Colonic mucosa (tissue), 4 donors: ENCODE results near the gene BRAT1. TPM values are rescaled to one million over a fixed set of nuclear protein-coding genes. Genes with fewer than 3 reads are reported as not detected.

Experiments used
- DNase-seq: peaks from one replicate; pipeline ENCODE4 v3.0.0-alpha.2; 2020
- H3K27ac ChIP-seq: fragments of 200-600 bp; one replicate; pipeline ENCODE4 v1.8.0; 2021
- H3K27me3 ChIP-seq: fragments of 200-600 bp; one replicate; pipeline ENCODE4 v1.8.0; 2021
- H3K36me3 ChIP-seq: fragments of 200-600 bp; one replicate; pipeline ENCODE4 v1.8.0; 2021
- H3K4me1 ChIP-seq: fragments of 200-600 bp; one replicate; pipeline ENCODE4 v1.8.0; 2021; ENCODE audit warnings: mild to moderate bottlenecking
- H3K4me3 ChIP-seq: fragments of 200-600 bp; one replicate; pipeline ENCODE4 v1.8.0; 2021
- H3K9ac ChIP-seq, 2 donors: one replicate each; pipeline ENCODE4 v1.7.0; 2013; ENCODE audit warnings: control low read depth in 2 of 2, low read depth in 2 of 2, low read length in 2 of 2
- H3K9me3 ChIP-seq: fragments of 200-600 bp; one replicate; pipeline ENCODE4 v1.8.0; 2021
- intact Hi-C: fragments of 100-400 bp; cut with DNase I; formaldehyde crosslinking; loops from one replicate; pipeline ENCODE4 v1.14.1; 2022
- total RNA-seq, 2 donors: library from RNA; stranded (reverse); fragmentation: NEBNext Ultra II Directional in 1 of 2; extraction: Animal tissue kit (Norgen Biotek cat#: 25700) in 1 of 2; gene quantifications; one replicate each; pipeline ENCODE4 v1.2.1, GENCODE V29; 2021
- TF ChIP-seq, protein P1 (sequence below): fragments of 200-600 bp; IDR thresholded peaks from one replicate; pipeline ENCODE4 v1.8.0; 2022; ENCODE audit warnings: antibody characterized with exemption, mild to moderate bottlenecking
- donor health status: healthy.
- donor health status: DM: no; HTN: no; CAD: no.
- donor health status: DM: no; HTN: no; CAD: no.

Gene BRAT1
- total RNA-seq, 2 donors from 2014 or later: 19.3 to 40.0 TPM

GRCh38 chr7:2504889-2505375, 50.4 kb downstream of the BRAT1 start:
- Histone ChIP-seq H3K27ac (no peak overlapping the region), H3K4me1 (no peaks in the 10 kb centered on the region), H3K9ac (no peak overlapping the region), H3K27me3 (no peaks in the 10 kb centered on the region), H3K4me3 (no peak overlapping the region), H3K9me3 (no peaks in the 10 kb centered on the region), H3K36me3 (no peaks in the 10 kb centered on the region)
- TF ChIP-seq, protein P1, sequence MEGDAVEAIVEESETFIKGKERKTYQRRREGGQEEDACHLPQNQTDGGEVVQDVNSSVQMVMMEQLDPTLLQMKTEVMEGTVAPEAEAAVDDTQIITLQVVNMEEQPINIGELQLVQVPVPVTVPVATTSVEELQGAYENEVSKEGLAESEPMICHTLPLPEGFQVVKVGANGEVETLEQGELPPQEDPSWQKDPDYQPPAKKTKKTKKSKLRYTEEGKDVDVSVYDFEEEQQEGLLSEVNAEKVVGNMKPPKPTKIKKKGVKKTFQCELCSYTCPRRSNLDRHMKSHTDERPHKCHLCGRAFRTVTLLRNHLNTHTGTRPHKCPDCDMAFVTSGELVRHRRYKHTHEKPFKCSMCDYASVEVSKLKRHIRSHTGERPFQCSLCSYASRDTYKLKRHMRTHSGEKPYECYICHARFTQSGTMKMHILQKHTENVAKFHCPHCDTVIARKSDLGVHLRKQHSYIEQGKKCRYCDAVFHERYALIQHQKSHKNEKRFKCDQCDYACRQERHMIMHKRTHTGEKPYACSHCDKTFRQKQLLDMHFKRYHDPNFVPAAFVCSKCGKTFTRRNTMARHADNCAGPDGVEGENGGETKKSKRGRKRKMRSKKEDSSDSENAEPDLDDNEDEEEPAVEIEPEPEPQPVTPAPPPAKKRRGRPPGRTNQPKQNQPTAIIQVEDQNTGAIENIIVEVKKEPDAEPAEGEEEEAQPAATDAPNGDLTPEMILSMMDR: no peak
- intact Hi-C loops: no loop called here
- DNase-seq: no peak

DNA sequence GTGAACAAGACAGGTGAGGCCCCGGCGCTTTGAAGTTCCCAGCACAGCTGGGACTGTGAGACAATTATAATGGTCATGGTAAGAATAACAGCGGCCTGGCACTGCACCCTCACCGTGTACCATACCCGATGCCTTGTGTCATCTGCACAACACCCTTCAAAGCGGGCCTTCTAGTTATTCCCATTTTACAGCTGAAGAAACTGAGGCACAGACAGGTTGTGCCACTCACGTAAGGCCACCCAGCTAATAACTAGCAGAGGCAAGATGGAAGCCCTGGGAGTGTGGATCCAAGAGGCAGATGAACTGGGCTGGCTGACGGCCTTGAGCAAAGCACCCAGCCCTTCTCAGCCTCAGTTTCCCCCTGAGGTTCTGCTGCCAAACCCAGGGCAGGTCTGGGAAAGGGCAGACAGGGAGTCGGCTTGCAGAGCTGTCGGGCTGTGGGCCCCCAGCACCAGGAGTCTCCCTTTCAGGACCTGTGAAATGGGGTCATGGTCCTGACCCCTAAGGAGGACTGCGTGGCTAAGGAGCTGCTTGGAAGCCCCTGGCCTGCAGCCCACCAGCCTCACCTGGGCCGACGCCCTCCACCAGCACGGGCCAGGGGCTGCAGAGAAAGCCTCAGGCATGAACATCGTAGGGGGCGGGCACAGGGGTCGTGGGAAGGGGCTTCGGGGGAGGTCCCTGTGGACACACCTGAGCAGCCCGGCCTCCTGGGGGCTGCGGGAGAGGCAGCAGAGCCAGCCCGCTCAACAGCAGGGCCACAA, 51.0 kb downstream of the BRAT1 start:
- no peaks in the 10 kb centered on the region for H3K4me1 ChIP-seq
- H3K4me3 ChIP-seq: no peak overlapping the region
- H3K27me3 ChIP-seq: no peaks in the 10 kb centered on the region

DNA sequence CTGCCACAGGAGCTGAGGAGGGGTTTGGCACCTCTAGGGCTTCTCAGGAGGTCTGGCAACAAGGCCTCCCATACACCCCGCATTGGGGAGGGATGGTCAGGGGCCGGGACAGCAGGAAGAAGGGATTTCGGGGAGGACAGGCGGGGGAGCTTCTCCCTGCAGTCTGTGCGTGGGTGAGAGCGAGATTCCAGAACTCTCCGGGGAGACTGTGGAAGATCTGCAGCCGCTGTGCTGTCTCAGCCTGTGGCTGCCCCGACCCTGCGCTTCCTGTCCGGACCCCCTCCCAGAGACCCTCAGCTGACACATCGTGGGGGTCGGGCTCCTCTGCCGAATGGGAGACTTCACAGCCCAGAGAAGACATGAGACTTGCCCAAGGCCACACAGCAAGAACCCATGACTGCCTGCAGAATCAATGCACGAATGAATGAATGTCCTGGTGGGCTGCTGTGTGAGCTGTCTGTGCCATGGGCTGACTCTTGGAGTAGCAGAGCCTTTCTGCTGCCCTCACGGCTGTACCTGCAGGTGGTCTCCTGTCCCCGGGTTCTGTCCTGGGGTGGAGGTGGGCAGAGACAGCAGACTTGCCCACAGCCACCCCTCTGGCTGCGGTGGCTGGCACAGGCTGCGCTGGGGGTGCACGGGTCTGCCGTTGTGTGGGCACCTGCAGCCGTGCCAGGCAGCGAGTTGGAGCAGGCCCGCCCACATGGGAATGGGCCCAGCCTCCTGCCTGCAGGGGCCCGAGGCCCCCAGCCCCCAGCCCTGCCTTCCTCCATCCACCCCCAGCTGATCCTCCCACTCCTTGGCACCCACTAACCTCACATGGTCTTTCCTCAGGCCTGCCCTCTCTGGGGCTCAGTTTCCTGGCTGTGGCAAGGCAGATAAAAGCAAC, 52.0 kb downstream of the BRAT1 start:
- intact Hi-C loops: no loop called here
- Histone ChIP-seq H3K9me3 (no peaks in the 10 kb centered on the region), H3K9ac (no peak overlapping the region), H3K36me3 (no peaks in the 10 kb centered on the region), H3K27ac (no peak overlapping the region), H3K4me3 (no peak overlapping the region), H3K4me1 (no peaks in the 10 kb centered on the region), H3K27me3 (no peaks in the 10 kb centered on the region)
- TF ChIP-seq, protein P1: no peak
- no peak for DNase-seq

More for the DNA sequence above, 51.0 kb downstream of the BRAT1 start:
- TF ChIP-seq, protein P1: no peak
- H3K27ac ChIP-seq: no peak overlapping the region
- no peaks in the 10 kb centered on the region for H3K9me3 ChIP-seq
- no peak overlapping the region for H3K9ac ChIP-seq
- no peaks in the 10 kb centered on the region for H3K36me3 ChIP-seq
- DNase-seq: no peak
- intact Hi-C loops: no loop called here

GRCh38 chr7:2502647-2502966, 52.7 kb downstream of the BRAT1 start:
- TF ChIP-seq, protein P1: no peak
- intact Hi-C loops: no loop called here
- H3K36me3 ChIP-seq: no peaks in the 10 kb centered on the region
- no peak overlapping the region for H3K27ac ChIP-seq
- no peaks in the 10 kb centered on the region for H3K27me3 ChIP-seq
- no peaks in the 10 kb centered on the region for H3K9me3 ChIP-seq
- H3K4me3 ChIP-seq: no peak overlapping the region
- no peak for DNase-seq
- no peak overlapping the region for H3K9ac ChIP-seq
- no peaks in the 10 kb centered on the region for H3K4me1 ChIP-seq

DNA sequence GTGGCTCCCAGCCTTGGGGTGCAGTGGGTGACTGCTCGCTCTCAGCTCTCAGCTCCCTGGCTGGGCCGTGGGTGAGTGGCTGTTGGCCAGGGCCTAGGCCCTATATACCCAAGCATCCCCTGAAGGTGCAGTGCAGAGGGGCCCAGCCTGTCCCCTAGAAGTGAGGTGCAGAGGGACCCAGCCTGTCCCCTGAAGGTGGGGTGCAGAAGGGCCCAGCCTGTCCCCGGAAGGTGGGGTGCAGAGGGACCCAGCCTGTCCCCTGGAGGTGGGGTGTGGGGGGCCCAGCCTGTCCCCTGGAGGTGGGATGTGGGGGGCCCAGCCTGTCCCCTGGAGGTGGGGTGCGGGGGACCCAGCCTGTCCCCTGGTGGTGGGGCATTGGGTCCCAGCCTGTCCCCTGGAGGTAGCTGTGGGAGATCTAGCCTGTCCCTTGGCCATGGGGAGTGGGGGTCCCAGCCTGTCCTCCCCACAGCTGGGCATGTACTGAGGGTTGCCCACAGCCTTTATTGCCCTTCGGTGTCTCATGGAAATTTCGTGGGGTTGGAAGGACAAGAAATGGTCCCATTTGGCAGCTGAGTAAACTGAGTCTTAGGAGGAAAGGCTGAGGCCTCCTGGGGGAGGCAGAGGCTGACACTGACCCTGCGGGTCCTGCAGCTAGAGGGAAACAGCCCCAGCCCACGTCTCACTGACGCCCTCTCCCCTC, 53.2 kb downstream of the BRAT1 start:
- H3K4me3 ChIP-seq: no peak overlapping the region
- TF ChIP-seq, protein P1: no peak
- H3K27ac ChIP-seq: no peak overlapping the region
- no peaks in the 10 kb centered on the region for H3K4me1 ChIP-seq
- no peak for DNase-seq
- H3K27me3 ChIP-seq: no peaks in the 10 kb centered on the region
- H3K9ac ChIP-seq: no peak overlapping the region
- no peaks in the 10 kb centered on the region for H3K9me3 ChIP-seq
- H3K36me3 ChIP-seq: no peaks in the 10 kb centered on the region
- intact Hi-C loops: no loop called here
